Suprapubic skin (tissue), 4 donors: ENCODE measurements around the gene TMEM62.

Experiments used
- EP300 ChIP-seq: sonication (generic); formaldehyde crosslinking; IDR thresholded peaks from one replicate; pipeline ENCODE4 v1.6.1; 2017; ENCODE audit warnings: antibody characterized with exemption
- POLR2A ChIP-seq, 2 donors: fragments of 450-650 bp; IDR thresholded peaks; one replicate each; pipeline ENCODE4 v1.6.1; 2017; ENCODE audit warnings: antibody characterized with exemption in 2 of 2, mild to moderate bottlenecking in 2 of 2, moderate library complexity in 2 of 2
- POLR2AphosphoS5 ChIP-seq, 3 donors: sonication (generic); formaldehyde crosslinking; IDR thresholded peaks; one replicate each; pipeline ENCODE4 v1.6.1; 2017; ENCODE audit warnings: antibody characterized with exemption in 3 of 3
- TF ChIP-seq, protein P1 (sequence below), 2 donors: fragments of 200-600 bp in 1 of 2; fragments of 450-650 bp in 1 of 2; sonication (generic) in 1 of 2; IDR thresholded peaks; one replicate each; pipeline ENCODE4 v1.5.1; 2016 to 2019; ENCODE audit warnings: antibody characterized with exemption in 2 of 2, mild to moderate bottlenecking in 1 of 2, moderate library complexity in 1 of 2

DNA sequence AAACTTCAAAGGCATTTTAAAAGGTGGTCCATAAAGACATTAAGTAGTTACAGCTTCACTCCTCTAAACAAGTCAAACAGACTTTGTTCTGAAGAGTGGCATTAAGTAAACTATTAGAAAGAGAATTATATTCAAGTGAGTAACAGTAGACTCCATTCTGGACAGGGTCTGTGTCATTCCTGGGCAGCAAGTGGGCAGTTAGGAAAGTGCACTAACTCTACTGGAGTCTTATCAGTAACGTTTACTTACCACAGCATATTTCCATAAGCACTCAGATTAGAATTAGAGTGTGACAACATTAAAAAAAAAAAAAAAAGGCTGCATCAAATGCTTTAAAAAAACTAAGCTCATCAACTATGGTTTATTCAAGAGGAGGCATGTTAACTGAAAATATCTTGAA lies 38.1 kb upstream of the TMEM62 start:
- TF ChIP-seq, protein P1, sequence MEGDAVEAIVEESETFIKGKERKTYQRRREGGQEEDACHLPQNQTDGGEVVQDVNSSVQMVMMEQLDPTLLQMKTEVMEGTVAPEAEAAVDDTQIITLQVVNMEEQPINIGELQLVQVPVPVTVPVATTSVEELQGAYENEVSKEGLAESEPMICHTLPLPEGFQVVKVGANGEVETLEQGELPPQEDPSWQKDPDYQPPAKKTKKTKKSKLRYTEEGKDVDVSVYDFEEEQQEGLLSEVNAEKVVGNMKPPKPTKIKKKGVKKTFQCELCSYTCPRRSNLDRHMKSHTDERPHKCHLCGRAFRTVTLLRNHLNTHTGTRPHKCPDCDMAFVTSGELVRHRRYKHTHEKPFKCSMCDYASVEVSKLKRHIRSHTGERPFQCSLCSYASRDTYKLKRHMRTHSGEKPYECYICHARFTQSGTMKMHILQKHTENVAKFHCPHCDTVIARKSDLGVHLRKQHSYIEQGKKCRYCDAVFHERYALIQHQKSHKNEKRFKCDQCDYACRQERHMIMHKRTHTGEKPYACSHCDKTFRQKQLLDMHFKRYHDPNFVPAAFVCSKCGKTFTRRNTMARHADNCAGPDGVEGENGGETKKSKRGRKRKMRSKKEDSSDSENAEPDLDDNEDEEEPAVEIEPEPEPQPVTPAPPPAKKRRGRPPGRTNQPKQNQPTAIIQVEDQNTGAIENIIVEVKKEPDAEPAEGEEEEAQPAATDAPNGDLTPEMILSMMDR (IDR thresholded peaks at IDR 0.05): no peak
- TF ChIP-seq POLR2AphosphoS5 (IDR thresholded peaks at IDR 0.05): no peak
- TF ChIP-seq POLR2A (IDR thresholded peaks at IDR 0.05): no peak
- no peak for TF ChIP-seq EP300
